Measurements from ENCODE around the gene HSPB8.

- TF ChIP-seq POLR2A (IDR thresholded peaks at IDR 0.05; ENCODE audit: low read length) = no peak
- no peak for TF ChIP-seq GATA1 (IDR thresholded peaks at IDR 0.05; ENCODE audit: low read depth, low read length)
Observed at GRCh38 chr12:119229205-119229604, 50.5 kb downstream of the HSPB8 start.

Measured in erythroblast (primary cell).